ENCODE results near the gene BRI3BP. TPM values are rescaled to one million over a fixed set of nuclear protein-coding genes. Genes with fewer than 3 reads are reported as not detected.
"Not testable (repeated sequence)": the region's sequence is repeated elsewhere in the genome, so short reads cannot be mapped to it uniquely, and the experiment has no call there.

The BRI3BP gene
- total RNA-seq, 1 donor from 2014 or later: 15.4 TPM

DNA sequence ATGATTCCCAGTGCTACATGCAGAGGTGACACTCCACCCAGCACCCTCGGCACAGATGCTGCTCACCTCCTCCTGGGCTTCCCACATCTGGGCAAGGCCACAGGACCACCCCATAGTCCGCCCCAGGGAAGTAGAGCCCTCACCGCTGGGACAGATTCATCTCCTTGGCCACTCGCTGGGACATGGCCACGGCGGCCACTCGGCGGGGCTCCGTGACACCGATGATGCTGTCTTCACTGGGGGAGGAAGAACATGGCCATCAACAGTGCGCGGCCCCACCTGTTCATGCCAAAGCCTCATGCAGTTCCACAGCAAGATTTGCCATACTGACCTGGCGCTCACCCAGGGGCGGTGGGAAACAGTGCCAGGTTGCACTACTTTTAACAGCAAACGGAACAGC is 18.2 kb upstream of the BRI3BP start:
- ATAC-seq: no peak

GRCh38 chr12:124976999-124977398 is 16.4 kb upstream of the BRI3BP start:
- no peak for ATAC-seq

DNA sequence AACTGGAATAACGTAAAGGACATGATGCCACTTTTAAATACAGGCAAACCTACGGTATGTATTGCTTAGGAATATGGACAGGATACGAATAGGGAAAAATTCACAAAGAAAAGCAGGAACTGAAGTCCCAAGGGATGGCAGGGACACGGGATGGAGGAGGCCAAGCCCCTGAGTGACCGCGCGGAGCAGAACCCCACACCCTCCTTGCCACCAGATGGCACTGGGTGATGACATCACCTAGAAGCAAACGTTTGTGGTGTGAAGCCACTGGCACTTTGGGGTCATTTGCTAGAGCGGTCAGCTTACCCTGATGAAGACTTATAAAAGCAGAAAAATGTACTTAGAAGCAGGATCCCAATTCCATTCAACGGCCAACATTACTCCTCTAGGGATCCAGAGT is 13.9 kb upstream of the BRI3BP start:
- no peak for ATAC-seq

DNA sequence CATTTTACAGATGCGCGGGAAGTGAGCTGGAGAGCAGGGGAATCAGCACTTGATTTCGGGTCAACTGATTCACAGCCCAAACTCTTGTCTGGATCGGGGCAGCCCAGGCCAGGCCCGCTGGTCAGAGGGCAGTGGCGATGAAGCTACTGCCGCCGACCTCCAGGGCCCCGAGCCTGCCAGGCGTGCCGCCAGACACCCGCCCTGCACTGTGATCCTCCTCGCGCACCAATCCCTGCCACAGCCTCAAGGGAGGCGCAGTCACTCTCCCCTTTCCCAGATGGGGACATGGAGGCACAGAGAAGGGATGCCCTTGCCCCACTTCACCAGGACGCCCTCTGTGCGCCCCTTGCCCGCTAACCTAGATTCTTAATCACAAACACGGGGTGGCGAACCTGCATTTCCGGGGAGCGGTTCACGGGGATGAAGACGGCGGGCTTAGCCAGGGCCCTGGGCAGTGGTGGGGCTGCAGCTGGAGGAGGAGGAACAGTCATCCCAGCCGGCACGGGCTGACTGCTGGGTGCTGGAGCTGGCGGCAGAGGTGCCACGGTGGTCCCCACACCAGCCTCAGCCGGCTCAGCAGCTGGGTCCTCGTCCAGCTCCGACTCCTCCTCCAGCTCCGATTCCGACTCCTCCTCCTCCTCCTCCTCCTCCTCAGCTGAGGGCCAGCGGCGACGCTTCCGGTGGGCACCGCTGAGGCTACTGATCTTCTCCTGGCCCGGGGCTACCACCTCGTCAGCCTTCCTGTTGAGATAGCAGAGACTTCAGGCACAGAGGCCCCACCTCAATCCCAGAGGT is 13.2 kb upstream of the BRI3BP start:
- ATAC-seq: no peak

DNA sequence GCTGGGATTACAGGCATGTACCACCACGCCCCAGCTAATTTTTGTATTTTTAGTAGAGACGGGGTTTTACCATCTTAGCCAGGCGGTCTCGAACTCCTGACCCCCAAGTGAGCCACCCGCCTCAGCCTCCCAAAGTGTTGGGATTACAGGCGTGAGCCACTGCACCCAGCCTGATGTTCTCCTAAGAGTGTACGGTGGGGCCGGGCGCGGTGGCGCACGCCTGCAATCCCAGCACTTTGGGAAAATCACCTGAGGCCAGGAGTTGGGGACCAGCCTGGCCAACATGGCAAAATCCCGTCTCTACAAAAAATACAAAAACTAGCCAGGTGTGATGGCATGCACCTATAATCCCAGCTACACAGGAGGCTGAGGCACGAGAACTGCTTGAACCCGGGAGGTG is 6.6 kb upstream of the BRI3BP start:
- not testable (repeated sequence) for ATAC-seq

- ATAC-seq: peak; percentile 68
Measured at GRCh38 chr12:124992874-124993625, 395 bp upstream of the BRI3BP start.

DNA sequence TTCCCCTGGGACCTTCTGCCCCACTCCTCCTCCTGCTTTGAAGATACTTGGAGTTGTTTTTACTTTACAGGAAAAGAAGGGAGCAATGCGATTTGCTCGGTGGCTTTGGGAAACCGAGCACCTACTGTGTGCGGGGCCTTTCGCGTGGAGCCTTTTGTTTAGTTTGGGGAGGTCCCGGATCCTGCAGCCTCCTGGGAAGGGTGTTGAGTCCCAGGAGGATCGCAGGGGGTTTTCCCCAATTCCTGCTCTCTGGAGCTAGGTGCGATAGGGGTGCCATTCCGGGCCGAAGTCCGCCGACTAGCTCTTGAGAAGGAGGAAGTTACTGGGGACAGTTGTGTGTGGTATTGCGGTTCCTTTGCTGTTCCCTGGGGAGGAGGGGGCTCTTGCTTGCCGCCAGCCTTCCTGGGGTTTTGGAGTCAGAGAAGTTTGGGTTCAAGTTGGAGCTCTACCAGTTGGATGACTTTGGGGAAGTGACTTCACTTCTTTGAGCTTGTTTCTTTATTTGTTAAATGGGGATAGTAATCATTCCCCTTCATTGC is 1.1 kb downstream of the BRI3BP start:
- ATAC-seq: peak; percentile 35

GRCh38 chr12:124995200-124995961 is 1.9 kb downstream of the BRI3BP start:
- ATAC-seq: no peak

- no peak for ATAC-seq
Measured at GRCh38 chr12:124998705-124999104, 5.3 kb downstream of the BRI3BP start.

- no peak for ATAC-seq
Measured at GRCh38 chr12:125001636-125002035, 8.2 kb downstream of the BRI3BP start.

DNA sequence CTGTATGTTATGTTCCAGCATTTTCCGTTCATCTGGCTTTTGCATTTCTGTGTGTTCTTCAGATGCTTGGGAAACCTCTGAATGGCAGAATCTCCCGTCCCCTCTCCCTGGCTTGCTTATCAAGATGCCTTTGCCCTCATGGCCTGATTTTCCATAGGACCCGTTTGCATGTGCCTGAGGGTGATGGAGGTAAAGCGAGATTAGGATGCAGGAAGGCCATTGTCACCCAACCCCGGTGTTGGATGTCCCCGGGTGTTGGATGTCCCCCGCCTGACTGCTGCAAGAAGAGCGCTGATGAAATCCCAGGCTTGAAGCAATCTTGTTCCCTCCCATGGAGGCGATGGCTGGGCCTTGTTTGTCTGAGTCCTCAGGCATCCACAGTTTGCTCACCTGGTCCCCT is 9.6 kb downstream of the BRI3BP start:
- ATAC-seq: no peak

GRCh38 chr12:125004621-125005020 is 11.2 kb downstream of the BRI3BP start:
- no peak for ATAC-seq

- no peak for ATAC-seq
Measured at GRCh38 chr12:125005652-125006051, 12.2 kb downstream of the BRI3BP start.

DNA sequence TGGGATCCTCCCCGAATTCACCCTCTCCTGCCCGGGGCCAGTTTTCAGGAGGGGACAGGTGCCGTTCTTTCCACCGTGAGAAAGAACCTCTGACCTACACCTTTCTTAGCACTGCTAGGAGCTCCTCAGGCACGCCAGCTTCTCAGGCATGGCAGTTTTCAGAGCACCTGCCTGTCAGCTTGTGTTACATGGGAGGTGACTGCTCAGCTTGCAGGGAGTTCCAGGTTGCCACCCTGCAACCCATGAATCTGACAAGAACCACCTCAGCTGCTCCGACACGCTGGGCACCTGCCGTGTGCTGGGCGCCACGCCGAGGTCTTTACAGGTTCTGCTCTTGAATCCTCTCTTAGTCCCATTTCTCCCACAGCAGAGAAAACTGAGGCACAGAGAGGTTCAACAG is 12.9 kb downstream of the BRI3BP start:
- no peak for ATAC-seq

DNA sequence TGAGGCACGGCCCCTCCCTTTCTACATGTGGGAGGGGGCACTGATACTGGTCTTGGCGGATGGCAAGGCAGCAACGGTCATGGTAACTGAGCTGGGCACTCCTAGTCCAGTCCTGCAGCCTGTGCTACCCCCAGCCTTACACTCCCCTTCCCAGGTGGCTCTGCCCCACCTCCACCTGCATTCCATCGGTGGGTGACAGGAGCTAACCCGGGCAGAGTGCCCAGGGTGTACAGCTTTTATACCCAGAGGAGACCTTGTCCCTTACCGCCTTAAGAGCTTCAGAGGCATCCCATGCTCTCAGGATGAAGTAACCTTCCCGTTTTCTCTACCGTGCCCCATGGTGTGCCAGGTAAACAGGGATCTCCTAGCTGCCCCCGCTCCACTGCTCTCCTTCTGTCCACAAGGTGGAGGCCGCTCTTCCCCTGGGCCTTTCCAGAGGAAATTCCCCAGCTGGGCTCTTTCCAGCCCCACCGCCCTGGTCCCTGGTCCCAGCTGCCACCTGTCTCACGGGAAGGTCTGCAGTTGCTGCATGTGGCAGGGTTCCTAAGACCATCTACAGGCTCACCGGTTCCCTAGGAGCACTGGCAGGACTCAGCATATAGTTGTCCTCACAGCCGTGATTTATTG is 20.5 kb downstream of the BRI3BP start:
- peak; percentile 31 for ATAC-seq

DNA sequence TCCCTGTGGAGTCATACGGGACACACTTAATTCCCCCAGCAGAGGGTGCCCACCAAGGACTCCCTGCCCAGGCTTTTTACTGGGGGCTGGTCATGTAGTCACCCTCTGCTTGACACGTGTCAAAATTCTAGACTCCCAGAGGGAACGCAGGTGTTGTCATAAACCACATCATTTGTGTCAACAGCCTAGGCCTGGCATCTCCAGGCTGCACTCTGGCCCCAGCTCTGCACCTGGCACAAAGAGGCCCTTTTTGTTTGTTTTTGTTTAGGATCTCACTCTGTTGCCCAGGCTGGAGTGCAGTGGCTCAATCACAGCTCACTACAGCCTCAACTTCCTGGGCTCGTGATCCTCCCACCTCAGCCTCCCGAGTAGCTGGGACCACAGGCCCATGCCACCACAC is 21.1 kb downstream of the BRI3BP start:
- no peak for ATAC-seq

GRCh38 chr12:125015680-125016310 is 22.4 kb downstream of the BRI3BP start:
- ATAC-seq: no peak

GRCh38 chr12:125017801-125018200 is 24.4 kb downstream of the BRI3BP start:
- ATAC-seq: no peak

GRCh38 chr12:125018356-125018755 is 24.9 kb downstream of the BRI3BP start:
- no peak for ATAC-seq

DNA sequence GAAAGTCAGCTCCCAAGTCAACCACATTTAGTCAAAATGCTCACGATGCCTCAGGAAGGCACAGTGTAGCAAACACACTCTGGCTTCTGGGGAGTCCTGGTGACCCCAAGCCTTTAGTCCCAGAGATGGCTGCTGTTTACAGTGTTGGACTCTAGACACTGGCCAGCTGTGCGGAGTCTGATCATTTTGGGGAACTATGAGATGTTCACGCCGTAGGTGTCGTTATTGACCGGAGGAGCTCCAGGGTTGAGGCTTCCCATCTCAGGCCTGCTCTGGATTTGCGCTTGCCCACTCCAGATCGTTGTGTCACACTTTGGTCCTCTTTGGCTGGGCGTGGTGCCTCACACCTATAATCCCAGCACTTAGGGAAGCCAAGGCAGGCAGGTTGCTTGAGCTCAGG is 27.7 kb downstream of the BRI3BP start:
- ATAC-seq: no peak

DNA sequence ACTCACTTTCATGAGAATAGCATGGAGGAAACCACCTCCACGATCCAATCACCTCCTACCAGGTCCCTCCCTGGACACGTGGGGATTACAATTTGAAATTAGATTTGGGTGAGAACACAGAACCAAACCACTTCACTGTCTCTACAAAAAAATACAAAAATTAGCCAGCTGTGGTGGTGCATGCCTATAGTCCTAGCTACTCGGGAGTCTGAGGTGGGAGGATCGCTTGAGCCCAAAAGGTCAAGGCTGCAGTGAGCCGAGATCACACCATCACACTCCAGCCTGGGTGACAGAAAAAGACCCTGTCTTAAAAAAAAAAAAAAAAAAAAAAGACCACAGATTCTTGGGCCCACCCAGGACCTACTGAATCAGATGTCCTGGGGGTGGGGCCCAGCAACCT is 28.3 kb downstream of the BRI3BP start:
- ATAC-seq: no peak

DNA sequence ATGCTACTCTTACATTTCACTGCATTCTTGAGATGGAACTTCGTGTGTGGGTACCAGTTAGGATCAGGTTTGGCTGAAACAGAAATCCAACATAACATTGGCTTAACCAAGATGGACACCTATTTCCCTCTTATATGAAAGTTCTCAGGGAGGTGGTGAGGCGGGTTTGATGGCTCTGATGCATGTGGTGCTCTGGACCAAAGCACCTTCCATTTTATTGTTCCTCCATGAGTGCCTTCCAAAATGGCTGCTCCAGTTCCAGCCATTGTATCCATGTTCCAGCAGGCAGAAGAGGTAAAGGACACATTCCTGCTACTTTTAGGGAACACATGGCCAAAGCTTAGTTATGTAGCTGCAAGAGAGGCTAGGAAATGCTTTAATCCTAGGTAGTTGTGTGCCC is 29.6 kb downstream of the BRI3BP start:
- no peak for ATAC-seq

Data from esophagus mucosa (tissue), 1 donor.